AG04450 (cell line): Measurements from ENCODE around the gene STPG2. TPM values are rescaled to one million over a fixed set of nuclear protein-coding genes. Genes with fewer than 3 reads are reported as not detected.
"Not testable (repeated sequence)": the region's sequence is repeated elsewhere in the genome, so short reads cannot be mapped to it uniquely, and the experiment has no call there.

Experiments
- CTCF ChIA-PET: fragments of 300-600, 350-600 bp; formaldehyde crosslinking; extraction: SDS; loops from one replicate; lab custom pipeline; 2022; ENCODE audit warnings: antibody characterized with exemption, inconsistent platforms; lab: Charles Lee
- POLR2A ChIA-PET: fragments of 350-600 bp; formaldehyde crosslinking; extraction: SDS; loops from one replicate; lab custom pipeline; 2021; ENCODE audit warnings: antibody characterized with exemption, inconsistent platforms; lab: Yijun Ruan, JAX
- DNase-seq: peaks from one replicate; pipeline ENCODE4 v3.0.0-alpha.2; 2011; ENCODE audit warnings: low read depth, low spot score
- H3K27ac ChIP-seq: one replicate; pipeline ENCODE4 v1.5.1; 2012; ENCODE audit warnings: low read depth, low read length, control low read depth
- H3K27me3 ChIP-seq: one replicate; pipeline ENCODE4 v1.6.0; 2012; ENCODE audit warnings: low read length; ENCODE audit not compliant: control insufficient read depth, insufficient read depth
- H3K4me3 ChIP-seq: 2 replicates; pipeline ENCODE4 v1.5.1; 2011; ENCODE audit warnings: mild to moderate bottlenecking, low read depth, low read length, control low read depth
- H3K9me3 ChIP-seq: 2 replicates; pipeline ENCODE4 v1.5.1; 2012; ENCODE audit warnings: low read length; ENCODE audit not compliant: control insufficient read depth, insufficient read depth
- polyA plus RNA-seq: library from polyadenylated mRNA; depleted of rRNA; stranded (reverse); fragments of >200 nt; gene quantifications from 2 replicates; pipeline ENCODE4 v1.2.3, GENCODE V29; 2011
- TF ChIP-seq, protein P1 (sequence below): IDR thresholded peaks from 2 replicates; pipeline ENCODE4 v1.5.1; 2011; ENCODE audit warnings: low read depth, low read length, control low read depth, inconsistent platforms

The STPG2 gene
- polyA plus RNA-seq, 1 experiment: not detected

DNA sequence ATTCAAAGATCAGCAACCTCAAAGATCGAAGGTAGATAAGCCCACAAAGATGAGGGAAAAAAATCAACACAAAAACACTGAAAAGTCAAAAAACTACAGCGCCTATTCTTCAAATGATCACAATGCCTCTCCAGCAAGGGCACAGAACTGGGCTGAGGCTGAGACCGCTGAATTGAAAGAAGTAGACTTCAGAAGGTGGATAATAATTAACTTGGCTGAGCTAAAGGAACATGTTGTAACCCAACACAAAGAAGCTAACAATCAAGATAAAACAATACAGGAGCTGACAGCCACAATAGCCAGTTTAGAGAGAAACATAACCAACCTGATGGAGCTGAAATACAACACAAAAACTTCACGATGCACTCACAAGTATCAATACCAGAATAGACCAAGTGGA lies 231.1 kb downstream of the STPG2 start:
- Histone ChIP-seq H3K9me3 (peaks cover 21% of the 10 kb centered on the region), H3K4me3 (no peak overlapping the region), H3K27me3 (no peaks in the 10 kb centered on the region), H3K27ac (no peak overlapping the region)
- no peak for DNase-seq
- TF ChIP-seq, protein P1, sequence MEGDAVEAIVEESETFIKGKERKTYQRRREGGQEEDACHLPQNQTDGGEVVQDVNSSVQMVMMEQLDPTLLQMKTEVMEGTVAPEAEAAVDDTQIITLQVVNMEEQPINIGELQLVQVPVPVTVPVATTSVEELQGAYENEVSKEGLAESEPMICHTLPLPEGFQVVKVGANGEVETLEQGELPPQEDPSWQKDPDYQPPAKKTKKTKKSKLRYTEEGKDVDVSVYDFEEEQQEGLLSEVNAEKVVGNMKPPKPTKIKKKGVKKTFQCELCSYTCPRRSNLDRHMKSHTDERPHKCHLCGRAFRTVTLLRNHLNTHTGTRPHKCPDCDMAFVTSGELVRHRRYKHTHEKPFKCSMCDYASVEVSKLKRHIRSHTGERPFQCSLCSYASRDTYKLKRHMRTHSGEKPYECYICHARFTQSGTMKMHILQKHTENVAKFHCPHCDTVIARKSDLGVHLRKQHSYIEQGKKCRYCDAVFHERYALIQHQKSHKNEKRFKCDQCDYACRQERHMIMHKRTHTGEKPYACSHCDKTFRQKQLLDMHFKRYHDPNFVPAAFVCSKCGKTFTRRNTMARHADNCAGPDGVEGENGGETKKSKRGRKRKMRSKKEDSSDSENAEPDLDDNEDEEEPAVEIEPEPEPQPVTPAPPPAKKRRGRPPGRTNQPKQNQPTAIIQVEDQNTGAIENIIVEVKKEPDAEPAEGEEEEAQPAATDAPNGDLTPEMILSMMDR: no peak
- CTCF ChIA-PET: no interaction called here
- POLR2A ChIA-PET: no interaction called here

DNA sequence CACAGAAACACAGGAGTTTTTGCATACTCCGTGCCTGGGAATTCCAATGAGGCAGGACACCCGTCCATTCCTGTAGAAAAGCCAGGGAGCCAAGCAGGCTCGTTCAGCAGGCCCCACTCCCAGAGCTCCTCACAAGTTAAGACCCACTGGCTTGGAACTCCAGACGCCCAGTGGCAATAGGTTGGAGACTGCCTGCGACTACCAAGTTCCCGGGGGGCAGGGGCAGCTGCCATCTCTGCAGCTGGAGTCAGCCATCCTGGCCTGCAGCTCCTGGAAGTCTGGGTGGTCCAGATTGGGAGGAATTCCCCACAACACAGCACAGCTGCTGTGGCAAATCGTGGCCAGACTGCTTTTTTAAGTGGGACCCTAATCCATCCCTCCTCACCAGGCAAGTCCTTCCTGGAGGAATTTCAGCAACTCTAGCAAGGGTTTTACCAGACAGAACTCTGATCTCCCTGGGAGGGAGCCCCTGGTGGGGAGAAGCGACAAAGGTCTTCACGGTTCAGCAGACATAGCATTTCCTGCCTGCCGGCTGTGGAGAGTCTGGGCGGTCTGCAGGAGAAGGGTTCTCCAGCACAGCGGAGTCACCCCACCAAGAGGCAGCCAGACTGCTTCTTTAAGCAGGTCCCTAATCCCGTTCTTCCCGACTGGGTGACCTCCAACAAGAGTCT lies 231.9 kb downstream of the STPG2 start:
- TF ChIP-seq, protein P1: no peak
- no peak overlapping the region for H3K4me3 ChIP-seq
- H3K9me3 ChIP-seq: peaks cover 15% of the 10 kb centered on the region
- ChIA-PET POLR2A (no interaction called here), CTCF (no interaction called here)
- DNase-seq: no peak
- H3K27ac ChIP-seq: no peak overlapping the region
- H3K27me3 ChIP-seq: no peaks in the 10 kb centered on the region

DNA sequence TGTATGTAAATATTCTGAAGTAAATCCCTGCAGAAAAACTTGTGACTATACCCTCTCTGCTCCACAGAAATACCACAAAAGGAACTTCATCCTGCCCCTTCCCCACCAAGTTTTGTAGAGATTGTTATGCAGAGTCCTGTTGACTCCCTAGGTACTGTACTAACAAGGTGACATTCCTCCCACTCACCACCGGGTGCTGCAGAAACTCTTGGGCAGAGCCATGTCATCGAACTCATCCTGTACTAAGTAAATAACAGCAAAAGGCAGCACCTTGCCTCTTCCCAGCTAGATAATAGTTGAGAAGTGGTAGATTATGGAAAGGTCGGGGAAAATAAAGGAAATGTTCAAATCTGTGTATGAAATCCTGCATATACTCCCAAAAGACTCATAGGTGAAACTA lies 233.3 kb downstream of the STPG2 start:
- ChIA-PET CTCF (no interaction called here), POLR2A (no interaction called here)
- TF ChIP-seq, protein P1: no peak
- Histone ChIP-seq H3K4me3 (no peak overlapping the region), H3K27ac (no peak overlapping the region), H3K27me3 (no peaks in the 10 kb centered on the region), H3K9me3 (peaks cover 14% of the 10 kb centered on the region)
- no peak for DNase-seq

DNA sequence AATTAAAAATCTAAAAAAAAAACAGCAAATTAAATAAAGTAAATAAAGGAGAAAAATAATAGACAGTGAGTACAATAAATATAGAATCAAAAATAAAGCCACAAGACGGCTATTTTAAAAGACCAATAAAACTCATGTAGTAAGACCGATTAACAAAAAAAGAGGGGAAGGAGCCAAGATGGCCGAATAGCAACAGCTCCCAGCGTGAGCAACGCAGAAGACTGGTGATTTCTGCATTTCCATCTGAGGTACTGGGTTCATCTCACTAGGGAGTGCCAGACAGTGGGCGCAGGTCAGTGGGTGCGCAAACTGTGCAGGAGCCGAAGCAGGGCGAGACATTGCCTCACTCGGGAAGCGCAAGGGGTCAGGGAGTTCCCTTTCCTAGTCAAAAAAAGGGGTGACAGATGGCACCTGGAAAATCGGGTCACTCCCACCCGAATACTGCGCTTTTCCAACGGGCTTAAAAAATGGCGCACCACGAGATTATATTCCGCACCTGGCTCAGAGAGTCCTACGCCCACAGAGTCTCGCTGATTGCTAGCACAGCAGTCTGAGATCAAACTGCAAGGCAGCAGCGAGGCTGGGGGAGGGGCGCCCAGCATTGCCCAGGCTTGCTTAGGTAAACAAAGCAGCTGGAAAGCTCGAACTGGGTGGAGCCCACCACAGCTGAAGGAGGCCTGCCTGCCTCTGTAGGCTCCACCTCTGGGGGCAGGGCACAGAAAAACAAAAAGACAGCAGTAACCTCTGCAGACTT lies 239.7 kb downstream of the STPG2 start:
- DNase-seq, H3K27ac ChIP-seq, H3K4me3 ChIP-seq, POLR2A ChIA-PET, H3K9me3 ChIP-seq, CTCF ChIA-PET, H3K27me3 ChIP-seq: not testable (repeated sequence)

DNA sequence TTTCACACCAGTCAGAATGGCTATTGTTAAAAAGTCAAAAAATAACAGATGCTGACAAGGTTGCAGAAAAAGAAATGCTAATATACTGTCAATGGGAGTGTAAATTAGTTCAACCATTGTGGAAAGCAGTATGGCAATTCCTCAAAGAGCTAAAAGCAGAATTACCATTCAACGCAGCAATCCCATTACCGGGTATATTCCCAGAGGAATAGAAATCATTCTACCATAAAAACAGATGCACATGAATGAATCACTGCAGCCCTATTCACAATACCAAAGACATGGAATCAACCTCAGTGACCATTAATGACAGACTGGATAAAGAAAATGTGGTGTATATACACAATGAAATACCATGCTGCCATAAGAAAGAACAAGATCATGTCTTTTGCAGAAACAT lies 243.0 kb downstream of the STPG2 start:
- ChIA-PET POLR2A (no interaction called here), CTCF (no interaction called here)
- DNase-seq: no peak
- Histone ChIP-seq H3K9me3 (peaks cover 5% of the 10 kb centered on the region; the same call in 1 of the 2 replicates), H3K27ac (no peak overlapping the region), H3K4me3 (no peak overlapping the region), H3K27me3 (no peaks in the 10 kb centered on the region)
- TF ChIP-seq, protein P1: no peak
